GM06990 (cell line): ENCODE results near the gene RIPPLY1.

Experiments
- DNase-seq: peaks from one replicate; pipeline ENCODE4 v3.0.0-alpha.2; 2011; ENCODE audit not compliant: insufficient read length; ENCODE audit errors: extremely low read depth
- H3K27me3 ChIP-seq: replicated peaks from 2 replicates; pipeline ENCODE4 v1.6.0; 2011; ENCODE audit warnings: low read length; ENCODE audit not compliant: control insufficient read depth, insufficient read depth
- H3K36me3 ChIP-seq: 2 replicates; pipeline ENCODE4 v1.5.1; 2011; ENCODE audit warnings: low read length; ENCODE audit not compliant: control insufficient read depth, insufficient read depth
- H3K4me3 ChIP-seq: replicated peaks from 2 replicates; pipeline ENCODE4 v1.5.1; 2011; ENCODE audit warnings: low read depth, mild to moderate bottlenecking, control low read depth, low read length
- TF ChIP-seq, protein P1 (sequence below): IDR thresholded peaks from 2 replicates; pipeline ENCODE4 v1.5.1; 2011; ENCODE audit warnings: low read length, control low read depth, mild to moderate bottlenecking, inconsistent platforms; ENCODE audit not compliant: insufficient read depth, poor library complexity, severe bottlenecking

Gene RIPPLY1

DNA sequence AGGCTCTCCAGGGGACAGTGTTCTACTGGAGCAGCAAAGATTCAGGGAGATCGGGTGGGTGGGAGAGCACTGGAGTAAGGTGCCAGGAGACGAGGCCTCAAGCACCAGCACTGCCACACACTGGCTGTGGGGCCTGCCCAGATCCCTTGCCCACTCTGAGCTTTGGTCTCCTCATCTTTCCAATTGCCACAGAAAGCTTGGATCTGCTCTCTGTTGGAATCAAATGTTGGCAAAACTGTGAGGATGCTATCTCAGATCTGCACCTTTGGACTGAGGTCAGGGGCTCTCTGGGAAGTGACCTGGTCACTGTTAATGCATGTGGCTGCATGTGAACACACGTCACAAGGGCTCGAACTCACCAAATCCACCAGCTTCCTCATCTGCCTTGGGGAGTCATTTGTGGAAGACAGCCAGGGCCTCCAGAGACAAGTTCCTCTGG is 1.3 kb downstream of the RIPPLY1 start:
- Histone ChIP-seq H3K4me3 (no peak overlapping the region), H3K36me3 (no peaks in the 10 kb centered on the region), H3K27me3 (no peaks in the 10 kb centered on the region)
- no peak for DNase-seq
- TF ChIP-seq, protein P1, sequence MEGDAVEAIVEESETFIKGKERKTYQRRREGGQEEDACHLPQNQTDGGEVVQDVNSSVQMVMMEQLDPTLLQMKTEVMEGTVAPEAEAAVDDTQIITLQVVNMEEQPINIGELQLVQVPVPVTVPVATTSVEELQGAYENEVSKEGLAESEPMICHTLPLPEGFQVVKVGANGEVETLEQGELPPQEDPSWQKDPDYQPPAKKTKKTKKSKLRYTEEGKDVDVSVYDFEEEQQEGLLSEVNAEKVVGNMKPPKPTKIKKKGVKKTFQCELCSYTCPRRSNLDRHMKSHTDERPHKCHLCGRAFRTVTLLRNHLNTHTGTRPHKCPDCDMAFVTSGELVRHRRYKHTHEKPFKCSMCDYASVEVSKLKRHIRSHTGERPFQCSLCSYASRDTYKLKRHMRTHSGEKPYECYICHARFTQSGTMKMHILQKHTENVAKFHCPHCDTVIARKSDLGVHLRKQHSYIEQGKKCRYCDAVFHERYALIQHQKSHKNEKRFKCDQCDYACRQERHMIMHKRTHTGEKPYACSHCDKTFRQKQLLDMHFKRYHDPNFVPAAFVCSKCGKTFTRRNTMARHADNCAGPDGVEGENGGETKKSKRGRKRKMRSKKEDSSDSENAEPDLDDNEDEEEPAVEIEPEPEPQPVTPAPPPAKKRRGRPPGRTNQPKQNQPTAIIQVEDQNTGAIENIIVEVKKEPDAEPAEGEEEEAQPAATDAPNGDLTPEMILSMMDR, result no peak

GRCh38 chrX:106901341-106901740 is 1.8 kb downstream of the RIPPLY1 start:
- Histone ChIP-seq H3K4me3 (no peak overlapping the region), H3K36me3 (no peaks in the 10 kb centered on the region), H3K27me3 (no peaks in the 10 kb centered on the region)
- TF ChIP-seq, protein P1, result no peak
- DNase-seq, result no peak

DNA sequence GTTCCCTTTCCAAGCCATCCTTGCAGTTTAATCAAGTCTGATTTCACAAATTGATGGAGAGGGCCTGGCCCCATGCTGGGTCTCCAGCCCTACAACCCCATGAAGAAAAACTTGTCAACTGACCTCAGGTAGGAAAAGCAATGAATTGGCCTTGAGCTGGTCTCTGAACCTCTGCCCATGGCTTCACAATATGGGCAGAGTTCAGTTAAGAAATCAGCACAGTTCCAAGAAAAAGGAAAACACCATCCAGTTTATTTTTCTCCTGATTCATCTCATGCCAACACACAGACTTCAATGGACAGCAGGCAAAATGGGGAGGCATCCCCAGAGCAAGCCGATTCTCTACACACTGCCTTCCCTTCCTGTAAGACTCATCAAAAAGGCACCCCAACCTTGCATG is 3.3 kb downstream of the RIPPLY1 start:
- DNase-seq, result no peak
- TF ChIP-seq, protein P1, result no peak
- H3K27me3 ChIP-seq, result no peaks in the 10 kb centered on the region
- no peak overlapping the region for H3K4me3 ChIP-seq
- no peaks in the 10 kb centered on the region for H3K36me3 ChIP-seq

DNA sequence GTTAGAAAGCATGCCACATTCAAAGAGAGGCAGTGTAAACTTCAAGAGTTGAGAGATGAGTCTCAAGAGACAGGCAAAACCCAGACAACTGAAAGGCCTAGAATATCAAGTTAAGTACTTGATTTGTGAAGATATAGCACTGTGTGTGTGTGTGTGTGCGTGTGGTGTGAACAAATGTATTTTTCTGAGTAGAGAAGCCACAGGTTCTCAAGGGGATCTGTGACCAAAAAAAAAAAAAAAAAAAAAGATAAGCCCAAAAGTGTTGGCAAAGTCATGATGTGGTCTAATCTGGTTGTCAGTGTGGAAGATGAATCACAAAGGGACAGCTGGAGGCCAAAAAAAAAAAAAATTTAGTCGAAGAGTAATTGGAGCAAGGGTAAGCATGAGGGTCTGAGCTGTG is 3.9 kb downstream of the RIPPLY1 start:
- TF ChIP-seq, protein P1, result no peak
- no peaks in the 10 kb centered on the region for H3K36me3 ChIP-seq
- no peak overlapping the region for H3K4me3 ChIP-seq
- DNase-seq, result no peak
- H3K27me3 ChIP-seq, result no peaks in the 10 kb centered on the region

- Histone ChIP-seq H3K36me3 (no peaks in the 10 kb centered on the region), H3K4me3 (no peak overlapping the region), H3K27me3 (no peaks in the 10 kb centered on the region)
- DNase-seq, result peak; percentile 10
- TF ChIP-seq, protein P1, result peak; percentile 42
Measured at GRCh38 chrX:106898462-106898861, 4.7 kb downstream of the RIPPLY1 start.

DNA sequence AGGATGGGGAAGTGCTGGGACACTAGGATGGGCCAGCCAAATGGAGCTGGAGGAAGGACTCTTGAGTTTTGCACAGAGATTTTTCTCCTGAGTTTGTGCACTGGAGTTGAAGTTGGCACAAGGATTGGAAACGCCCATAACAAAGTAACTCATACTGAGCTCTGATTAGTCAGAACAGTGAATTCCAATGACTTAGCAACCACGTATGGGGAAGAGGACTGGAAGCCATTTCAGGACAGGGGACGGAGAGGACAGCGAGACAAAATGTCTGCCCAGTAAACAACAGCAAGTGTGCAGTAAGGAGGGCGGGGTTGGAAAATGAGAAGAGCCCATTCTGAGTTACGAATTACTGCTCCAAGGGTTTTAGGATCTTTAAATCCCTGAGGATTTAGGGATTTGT is 5.9 kb downstream of the RIPPLY1 start:
- DNase-seq, result no peak
- H3K4me3 ChIP-seq, result no peak overlapping the region
- TF ChIP-seq, protein P1, result no peak
- H3K36me3 ChIP-seq, result no peaks in the 10 kb centered on the region
- no peaks in the 10 kb centered on the region for H3K27me3 ChIP-seq
